Upper lobe of left lung (tissue), 4 donors: ENCODE data around the gene ELMOD3.
"Not testable (repeated sequence)": the region's sequence is repeated elsewhere in the genome, so short reads cannot be mapped to it uniquely, and the experiment has no call there.

Experiments used
- EP300 ChIP-seq, 4 donors: sonication (generic); formaldehyde crosslinking; IDR thresholded peaks; one replicate each; pipeline ENCODE4 v1.5.1; 2017; ENCODE audit warnings: antibody characterized with exemption in 4 of 4, control low read depth in 2 of 4
- POLR2AphosphoS5 ChIP-seq, 2 donors: sonication (generic); formaldehyde crosslinking; IDR thresholded peaks; one replicate each; pipeline ENCODE4 v1.5.1; 2017; ENCODE audit warnings: antibody characterized with exemption in 2 of 2
- TF ChIP-seq, protein P1 (sequence below), 6 experiments: fragments of 450-650 bp in 4 of 6; fragments of 200-600 bp in 2 of 6; sonication (generic) in 2 of 6; IDR thresholded peaks; one replicate each; pipeline ENCODE4 v1.5.1; 2016 to 2019; ENCODE audit warnings: antibody characterized with exemption in 6 of 6

DNA sequence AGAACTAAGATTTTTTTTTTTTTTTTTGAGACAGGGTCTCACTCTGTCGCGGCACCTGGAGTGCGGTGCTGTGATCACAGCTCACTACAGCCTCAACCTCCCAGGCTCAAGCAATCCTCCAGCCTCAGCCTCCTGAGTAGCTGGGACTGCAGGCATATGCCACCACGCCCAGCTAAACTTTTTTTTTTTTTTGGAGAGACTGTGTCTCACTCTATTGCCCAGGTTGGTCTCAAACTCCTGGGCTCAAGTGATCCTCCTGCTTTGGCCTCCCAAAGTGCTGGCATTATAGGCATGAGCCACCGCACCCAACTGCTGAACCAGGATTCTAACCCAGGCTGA lies 59.8 kb downstream of the ELMOD3 start:
- not testable (repeated sequence) for TF ChIP-seq POLR2AphosphoS5, EP300 (IDR thresholded peaks at IDR 0.05)
- TF ChIP-seq, protein P1, sequence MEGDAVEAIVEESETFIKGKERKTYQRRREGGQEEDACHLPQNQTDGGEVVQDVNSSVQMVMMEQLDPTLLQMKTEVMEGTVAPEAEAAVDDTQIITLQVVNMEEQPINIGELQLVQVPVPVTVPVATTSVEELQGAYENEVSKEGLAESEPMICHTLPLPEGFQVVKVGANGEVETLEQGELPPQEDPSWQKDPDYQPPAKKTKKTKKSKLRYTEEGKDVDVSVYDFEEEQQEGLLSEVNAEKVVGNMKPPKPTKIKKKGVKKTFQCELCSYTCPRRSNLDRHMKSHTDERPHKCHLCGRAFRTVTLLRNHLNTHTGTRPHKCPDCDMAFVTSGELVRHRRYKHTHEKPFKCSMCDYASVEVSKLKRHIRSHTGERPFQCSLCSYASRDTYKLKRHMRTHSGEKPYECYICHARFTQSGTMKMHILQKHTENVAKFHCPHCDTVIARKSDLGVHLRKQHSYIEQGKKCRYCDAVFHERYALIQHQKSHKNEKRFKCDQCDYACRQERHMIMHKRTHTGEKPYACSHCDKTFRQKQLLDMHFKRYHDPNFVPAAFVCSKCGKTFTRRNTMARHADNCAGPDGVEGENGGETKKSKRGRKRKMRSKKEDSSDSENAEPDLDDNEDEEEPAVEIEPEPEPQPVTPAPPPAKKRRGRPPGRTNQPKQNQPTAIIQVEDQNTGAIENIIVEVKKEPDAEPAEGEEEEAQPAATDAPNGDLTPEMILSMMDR (IDR thresholded peaks at IDR 0.05), result not testable (repeated sequence)
